ENCODE data around the gene MAPK12. TPM values are rescaled to one million over a fixed set of nuclear protein-coding genes. Genes with fewer than 3 reads are reported as not detected.

The MAPK12 gene
- total RNA-seq, 2 experiments from 2014 or later, result 1.2 to 1.3 TPM

- no peaks in the 10 kb centered on the region for H3K9me3 ChIP-seq (ENCODE audit: control insufficient read depth in 1 of 2, insufficient read depth in 1 of 2, low read length in 2 of 2)
- ChIA-PET POLR2A (interaction anchor here (1.4 kb wide), 1 partner anchor 12 kb away, joined by 4 read pairs; no protein-coding TSS in a partner anchor), CTCF (interaction anchor here (4.2 kb wide), 1 partner anchor 13 kb away, joined by 13 read pairs; no protein-coding TSS in a partner anchor)
- H3K4me1 ChIP-seq (ENCODE audit: insufficient read depth, low read length), result peaks cover 30% of the 10 kb centered on the region
- Mint-ChIP-seq H3K27me3 (no peaks in the 10 kb centered on the region), H3K9me3 (no peaks in the 10 kb centered on the region), H3K4me1 (ENCODE audit: low read depth) (peaks cover 27% of the 10 kb centered on the region), H3K27ac (no peak overlapping the region), H3K36me3 (ENCODE audit: low read depth) (peaks cover 47% of the 10 kb centered on the region), H3K4me3 (peak overlapping the region; percentile 16)
- ATAC-seq (ENCODE audit: poor library complexity) (no peak), DNase-seq (no peak)
- no peak overlapping the region for H3K4me3 ChIP-seq (ENCODE audit: low read length)
- TF ChIP-seq CTCF (IDR thresholded peaks at IDR 0.05), result no peak
- no peak overlapping the region for H3K27ac ChIP-seq (ENCODE audit: low read depth in 1 of 2, low read length in 2 of 2)
- H3K27me3 ChIP-seq (ENCODE audit: control insufficient read depth in 1 of 2, insufficient read depth in 2 of 2, low read length in 2 of 2), result no peaks in the 10 kb centered on the region
- H3K36me3 ChIP-seq (ENCODE audit: insufficient read depth, low read length), result peaks cover 32% of the 10 kb centered on the region
- intact Hi-C loops (cut with DNase I, micrococcal nuclease), result loop anchor here in 1 of 2 experiments (2.0 to 10.0 kb wide), 2 partner anchors 18 to 368 kb away; partner anchors contain the start of gene TRABD
These were observed 58.2 kb downstream of the MAPK12 start for GRCh38 chr22:50203288-50203687.

Other genes with a start within 250 kb of the MAPK12 start
- not detected for gene IL17REL, start 248.9 kb downstream of the MAPK12 start, total RNA-seq
- not detected for gene TTLL8, start 203.4 kb downstream of the MAPK12 start, total RNA-seq
- gene MLC1, start 176.3 kb downstream of the MAPK12 start, total RNA-seq, result under 1 TPM in 1 of 2 experiments, not detected in 1; 0.16 TPM
- gene MOV10L1, start 171.7 kb downstream of the MAPK12 start, total RNA-seq, result not detected
- under 1 TPM; 0.11 to 0.16 TPM for gene PANX2, start 91.0 kb downstream of the MAPK12 start, total RNA-seq
- 100 to 1,000 TPM; 184 to 193 TPM for gene TRABD, start 75.8 kb downstream of the MAPK12 start, total RNA-seq
- gene SELENOO, start 60.7 kb downstream of the MAPK12 start, total RNA-seq, result 10 to 100 TPM; 26.0 to 26.1 TPM
- gene TUBGCP6, start 16.7 kb downstream of the MAPK12 start, total RNA-seq, result 100 to 1,000 TPM; 124 to 126 TPM
- 10 to 100 TPM; 87.3 to 88.7 TPM for gene HDAC10, start 10.4 kb downstream of the MAPK12 start, total RNA-seq
- gene MAPK11, start 8.7 kb upstream of the MAPK12 start, total RNA-seq, result 1 to 10 TPM; 4.2 to 4.9 TPM
- gene PLXNB2, start 46.0 kb upstream of the MAPK12 start, total RNA-seq, result 1 to 10 TPM; 2.8 to 3.9 TPM
- gene DENND6B, start 65.3 kb upstream of the MAPK12 start, total RNA-seq, result 1 to 10 TPM; 1.8 to 1.9 TPM
- 10 to 100 TPM; 47.1 to 48.0 TPM for gene PPP6R2, start 81.6 kb upstream of the MAPK12 start, total RNA-seq
- gene SBF1, start 213.4 kb upstream of the MAPK12 start, total RNA-seq, result 100 to 1,000 TPM; 220 to 227 TPM
- gene ADM2, start 219.9 kb upstream of the MAPK12 start, total RNA-seq, result 1 to 10 TPM; 1.1 to 1.6 TPM
- not detected for gene MIOX, start 225.2 kb upstream of the MAPK12 start, total RNA-seq
- 100 to 1,000 TPM; 107 to 114 TPM for gene LMF2, start 246.0 kb upstream of the MAPK12 start, total RNA-seq
- gene NCAPH2, start 246.5 kb upstream of the MAPK12 start, total RNA-seq, result 100 to 1,000 TPM; 184 to 185 TPM